ENCODE results near the gene APOD. TPM values are rescaled to one million over a fixed set of nuclear protein-coding genes. Genes with fewer than 3 reads are reported as not detected.
A peak's percentile ranks its signal among the peaks of the same experiment; 100 is the strongest.

The APOD gene
- total RNA-seq, 1 donor = 1.4 TPM

DNA sequence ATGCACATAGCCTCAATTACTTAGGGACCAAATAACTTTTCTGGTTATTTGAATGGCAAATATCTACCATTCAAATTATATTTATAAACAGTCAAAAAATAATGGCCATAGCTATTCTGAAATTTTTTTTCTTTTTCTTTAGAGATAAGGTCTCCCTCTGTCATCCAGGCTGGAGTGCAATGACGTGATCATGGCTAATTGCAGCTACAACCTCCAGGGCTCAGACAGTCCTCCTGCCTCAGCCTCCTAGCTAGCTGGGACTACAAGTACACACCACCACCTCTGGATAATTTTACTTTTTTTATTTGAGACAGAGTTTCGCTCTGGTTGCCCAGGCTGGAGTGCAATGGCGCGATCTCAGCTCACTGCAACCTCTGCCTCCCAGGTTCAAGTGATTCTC, 57.2 kb downstream of the APOD start:
- Histone ChIP-seq H2AFZ (ENCODE audit: low read length) (no peak overlapping the region), H3K4me2 (ENCODE audit: insufficient read depth, low read length) (no peak overlapping the region), H3K4me1 (ENCODE audit: insufficient read depth, low read length) (no peaks in the 10 kb centered on the region), H3K36me3 (ENCODE audit: insufficient read depth, low read length) (peaks cover 3% of the 10 kb centered on the region), H3K27me3 (ENCODE audit: insufficient read depth, low read length) (no peaks in the 10 kb centered on the region), H3K4me3 (ENCODE audit: insufficient read depth, low read length) (no peak overlapping the region), H3K27ac (ENCODE audit: low read depth, low read length) (no peak overlapping the region), H3K9me3 (ENCODE audit: low read depth, low read length) (no peaks in the 10 kb centered on the region), H3K79me2 (ENCODE audit: insufficient read depth, low read length) (peaks cover 8% of the 10 kb centered on the region), H4K20me1 (ENCODE audit: insufficient read depth, low read length) (peaks cover 2% of the 10 kb centered on the region)
- no peak for DNase-seq (ENCODE audit: insufficient read length, low spot score, missing footprints)
- TF ChIP-seq, protein P1, sequence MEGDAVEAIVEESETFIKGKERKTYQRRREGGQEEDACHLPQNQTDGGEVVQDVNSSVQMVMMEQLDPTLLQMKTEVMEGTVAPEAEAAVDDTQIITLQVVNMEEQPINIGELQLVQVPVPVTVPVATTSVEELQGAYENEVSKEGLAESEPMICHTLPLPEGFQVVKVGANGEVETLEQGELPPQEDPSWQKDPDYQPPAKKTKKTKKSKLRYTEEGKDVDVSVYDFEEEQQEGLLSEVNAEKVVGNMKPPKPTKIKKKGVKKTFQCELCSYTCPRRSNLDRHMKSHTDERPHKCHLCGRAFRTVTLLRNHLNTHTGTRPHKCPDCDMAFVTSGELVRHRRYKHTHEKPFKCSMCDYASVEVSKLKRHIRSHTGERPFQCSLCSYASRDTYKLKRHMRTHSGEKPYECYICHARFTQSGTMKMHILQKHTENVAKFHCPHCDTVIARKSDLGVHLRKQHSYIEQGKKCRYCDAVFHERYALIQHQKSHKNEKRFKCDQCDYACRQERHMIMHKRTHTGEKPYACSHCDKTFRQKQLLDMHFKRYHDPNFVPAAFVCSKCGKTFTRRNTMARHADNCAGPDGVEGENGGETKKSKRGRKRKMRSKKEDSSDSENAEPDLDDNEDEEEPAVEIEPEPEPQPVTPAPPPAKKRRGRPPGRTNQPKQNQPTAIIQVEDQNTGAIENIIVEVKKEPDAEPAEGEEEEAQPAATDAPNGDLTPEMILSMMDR (IDR thresholded peaks at IDR 0.05; ENCODE audit: extremely low read depth, low read depth, low read length) = no peak

DNA sequence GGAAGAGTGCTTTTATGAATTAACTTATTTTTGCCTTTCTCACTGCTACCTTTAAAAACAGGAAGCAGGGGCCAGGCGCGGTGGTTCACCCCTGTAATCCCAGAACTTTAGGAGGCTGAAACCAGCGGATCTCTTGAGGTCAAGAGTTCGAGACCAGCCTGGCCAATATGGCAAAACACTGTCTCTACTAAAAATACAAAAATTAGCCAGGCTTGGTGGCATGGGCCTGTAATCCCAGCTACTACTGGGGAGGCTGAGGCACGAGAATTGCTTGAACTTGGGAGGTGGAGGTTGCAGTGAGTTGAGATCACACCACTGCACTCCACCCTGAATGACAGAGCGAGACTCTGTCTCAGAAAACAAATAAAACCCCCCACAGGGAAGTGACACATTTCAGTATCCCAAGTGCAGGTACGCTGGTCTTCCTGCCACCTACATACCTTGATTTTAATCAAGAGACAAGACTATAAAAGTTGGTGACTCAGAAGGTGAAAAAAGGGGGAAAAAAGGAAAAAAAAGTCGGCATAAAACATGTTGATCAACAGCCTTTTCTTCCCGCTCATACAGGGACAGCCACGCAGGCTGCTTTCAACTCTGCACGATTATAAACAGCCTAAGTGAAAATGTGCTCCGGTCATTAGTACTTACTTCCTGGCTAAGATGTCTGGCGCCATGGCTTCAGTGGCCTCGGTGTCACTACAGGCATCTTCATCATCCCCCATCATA, 59.4 kb downstream of the APOD start:
- Histone ChIP-seq H2AFZ (ENCODE audit: low read length) (no peak overlapping the region), H3K36me3 (ENCODE audit: insufficient read depth, low read length) (peaks cover 3% of the 10 kb centered on the region), H3K9me3 (ENCODE audit: low read depth, low read length) (no peaks in the 10 kb centered on the region), H3K27me3 (ENCODE audit: insufficient read depth, low read length) (no peaks in the 10 kb centered on the region), H3K4me3 (ENCODE audit: insufficient read depth, low read length) (no peak overlapping the region), H3K4me1 (ENCODE audit: insufficient read depth, low read length) (no peaks in the 10 kb centered on the region), H3K27ac (ENCODE audit: low read depth, low read length) (no peak overlapping the region), H3K79me2 (ENCODE audit: insufficient read depth, low read length) (no peaks in the 10 kb centered on the region), H4K20me1 (ENCODE audit: insufficient read depth, low read length) (no peaks in the 10 kb centered on the region), H3K4me2 (ENCODE audit: insufficient read depth, low read length) (no peak overlapping the region)
- TF ChIP-seq, protein P1 (IDR thresholded peaks at IDR 0.05; ENCODE audit: extremely low read depth, low read depth, low read length) = no peak
- DNase-seq (ENCODE audit: insufficient read length, low spot score, missing footprints) = no peak

DNA sequence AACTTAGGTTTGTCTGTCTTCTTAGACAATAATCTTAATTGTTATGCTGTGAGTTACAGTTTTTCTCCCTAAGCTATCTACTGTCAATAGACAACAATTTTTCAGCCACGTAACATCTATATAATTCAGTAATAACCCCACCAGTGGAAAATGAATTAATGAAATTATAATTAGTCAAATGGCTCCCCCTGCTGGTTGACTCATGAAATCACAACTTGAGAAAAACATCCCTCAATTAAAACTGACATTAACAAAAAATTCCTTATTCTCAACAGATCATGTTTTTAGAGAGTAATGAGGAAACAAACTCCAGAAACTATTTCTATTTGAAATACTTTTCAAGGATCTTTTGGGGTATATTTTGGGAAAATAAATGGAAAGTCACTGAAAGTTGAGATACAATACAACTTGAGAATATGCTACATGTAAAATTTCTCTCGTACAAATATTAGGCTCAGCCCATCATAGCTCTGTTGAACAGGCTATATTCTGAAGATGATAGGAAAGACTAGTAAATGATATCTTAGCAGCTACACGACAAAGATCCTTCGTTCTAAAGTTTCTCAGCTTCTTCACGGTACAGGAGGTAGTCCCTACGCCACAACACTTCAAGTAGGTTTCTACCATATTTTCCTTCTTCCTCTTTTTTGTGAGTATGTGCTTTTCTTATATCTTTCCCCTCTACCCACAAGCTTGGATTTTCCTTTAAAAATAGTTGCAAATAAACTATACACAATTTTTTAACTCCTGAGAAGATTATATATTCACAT, 61.3 kb downstream of the APOD start:
- no peak overlapping the region for H3K27ac ChIP-seq (ENCODE audit: low read depth, low read length)
- DNase-seq (ENCODE audit: insufficient read length, low spot score, missing footprints) = peak; percentile 78
- no peaks in the 10 kb centered on the region for H3K79me2 ChIP-seq (ENCODE audit: insufficient read depth, low read length)
- no peak overlapping the region for H3K4me3 ChIP-seq (ENCODE audit: insufficient read depth, low read length)
- H3K27me3 ChIP-seq (ENCODE audit: insufficient read depth, low read length) = no peaks in the 10 kb centered on the region
- H3K9me3 ChIP-seq (ENCODE audit: low read depth, low read length) = no peaks in the 10 kb centered on the region
- no peaks in the 10 kb centered on the region for H3K36me3 ChIP-seq (ENCODE audit: insufficient read depth, low read length)
- H4K20me1 ChIP-seq (ENCODE audit: insufficient read depth, low read length) = no peaks in the 10 kb centered on the region
- peak overlapping the region; percentile 27 for H3K4me2 ChIP-seq (ENCODE audit: insufficient read depth, low read length)
- no peak overlapping the region for H2AFZ ChIP-seq (ENCODE audit: low read length)
- TF ChIP-seq, protein P1 (IDR thresholded peaks at IDR 0.05; ENCODE audit: extremely low read depth, low read depth, low read length) = peak; percentile 63
- H3K4me1 ChIP-seq (ENCODE audit: insufficient read depth, low read length) = no peaks in the 10 kb centered on the region

Small RNAs within 50 kb of the gene (small RNA-seq; reads per million reads assigned to genes)
- gene RN7SL73P = not detected
- not detected for gene RNU6ATAC24P

Other genes starting within 250 kb of the APOD start
- 115 and 121 TPM in 2 replicates for gene ACAP2, start 140.9 kb downstream of the APOD start, total RNA-seq
- gene PPP1R2, start 40.6 kb downstream of the APOD start, total RNA-seq = 89.3 and 203 TPM in 2 replicates
- 0.36 and 1.2 TPM in 2 replicates for gene MUC20, start 137.0 kb upstream of the APOD start, total RNA-seq
- not detected in 2 replicates for gene MUC4, start 228.0 kb upstream of the APOD start, total RNA-seq